Keratinocyte (primary cell): ENCODE measurements around the gene MAPK14. TPM values are rescaled to one million over a fixed set of nuclear protein-coding genes. Genes with fewer than 3 reads are reported as not detected.

Source experiments
- DNase-seq: peaks from one replicate; pipeline ENCODE4 v3.0.0-alpha.2; 2011; ENCODE audit warnings: low read depth, missing footprints, low spot score
- FAIRE-seq: peaks from 2 replicates; lab custom pipeline; 2011; peaks lifted over from hg19 to GRCh38; lab: Jason Lieb, UNC
- H2AFZ ChIP-seq: 2 replicates; pipeline ENCODE4 v1.6.0; 2012; ENCODE audit warnings: low read length, control low read depth, inconsistent platforms; ENCODE audit not compliant: control insufficient read depth
- H3K27ac ChIP-seq: 2 replicates; pipeline ENCODE4 v1.5.1; 2011; ENCODE audit warnings: low read length; ENCODE audit not compliant: control insufficient read depth, insufficient read depth
- H3K27me3 ChIP-seq: 3 replicates; pipeline ENCODE4 v1.6.0; 2011; ENCODE audit warnings: low read length; ENCODE audit not compliant: control insufficient read depth, insufficient read depth; ENCODE audit errors: extremely low read depth
- H3K36me3 ChIP-seq, 2 experiments: 2 replicates in 1 of 2; 3 replicates in 1 of 2; pipeline ENCODE4 v1.5.1; 2011; ENCODE audit warnings: low read length in 2 of 2, mild to moderate bottlenecking in 1 of 2; ENCODE audit not compliant: control insufficient read depth in 2 of 2, insufficient read depth in 2 of 2; ENCODE audit errors: extremely low read depth in 1 of 2
- H3K4me1 ChIP-seq: 3 replicates; pipeline ENCODE4 v1.5.1; 2011; ENCODE audit warnings: low read length; ENCODE audit not compliant: control insufficient read depth, insufficient read depth; ENCODE audit errors: extremely low read depth
- H3K4me2 ChIP-seq: 3 replicates; pipeline ENCODE4 v1.6.0; 2011; ENCODE audit warnings: low read depth, low read length; ENCODE audit not compliant: control insufficient read depth, insufficient read depth; ENCODE audit errors: extremely low read depth
- H3K4me3 ChIP-seq, 3 experiments: fragments of 200-600 bp in 1 of 3; sonication (generic) in 1 of 3; 2 replicates in 2 of 3; 3 replicates in 1 of 3; pipeline ENCODE4 v1.5.1; 2011 to 2016; ENCODE audit warnings: low read length in 3 of 3, mild to moderate bottlenecking in 3 of 3, control low read depth in 2 of 3, inconsistent platforms in 1 of 3, low read depth in 1 of 3, mixed read lengths in 1 of 3, mixed run types in 1 of 3, moderate library complexity in 1 of 3; ENCODE audit not compliant: control insufficient read depth in 2 of 3, insufficient read depth in 2 of 3; ENCODE audit errors: extremely low read depth in 1 of 3
- H3K79me2 ChIP-seq: 2 replicates; pipeline ENCODE4 v1.6.0; 2012; ENCODE audit warnings: low read length; ENCODE audit not compliant: control insufficient read depth, insufficient read depth
- H3K9ac ChIP-seq: 3 replicates; pipeline ENCODE4 v1.6.0; 2011; ENCODE audit warnings: low read length; ENCODE audit not compliant: control insufficient read depth, insufficient read depth; ENCODE audit errors: extremely low read depth
- H3K9me1 ChIP-seq: 3 replicates; pipeline ENCODE4 v1.6.0; 2011; ENCODE audit warnings: low read length; ENCODE audit not compliant: control insufficient read depth, insufficient read depth; ENCODE audit errors: extremely low read depth
- H3K9me3 ChIP-seq: 2 replicates; pipeline ENCODE4 v1.5.1; 2012; ENCODE audit warnings: low read depth, low read length; ENCODE audit not compliant: control insufficient read depth
- H4K20me1 ChIP-seq: 3 replicates; pipeline ENCODE4 v1.6.0; 2011; ENCODE audit warnings: low read length; ENCODE audit not compliant: control insufficient read depth, insufficient read depth; ENCODE audit errors: extremely low read depth
- CTCF ChIP-seq, 3 experiments: IDR thresholded peaks in 1 of 3; conservative IDR thresholded peaks in 1 of 3; optimal IDR thresholded peaks in 1 of 3; 2 replicates in 2 of 3; 3 replicates in 1 of 3; pipeline versions ENCODE3 to v1.5.1; 2011; ENCODE audit warnings: low read length in 3 of 3, mild to moderate bottlenecking in 3 of 3, moderate library complexity in 2 of 3, control low read depth in 1 of 3, inconsistent platforms in 1 of 3; ENCODE audit not compliant: insufficient read depth in 2 of 3; ENCODE audit errors: extremely low read depth in 1 of 3
- EZH2 ChIP-seq: IDR thresholded peaks from one replicate; pipeline ENCODE4 v1.6.1; 2012; ENCODE audit warnings: inconsistent platforms, mild to moderate bottlenecking, low read length, moderate library complexity
- dilution Hi-C: fragments of 300-500 bp; cut with MboI; formaldehyde crosslinking; loops from one replicate; pipeline ENCODE4 v1.7.0; 2020; ENCODE audit warnings: low sequenced_read_pairs; ENCODE audit not compliant: extremely low pct_ligation_motif_present
- polyA plus RNA-seq, 5 experiments: library from polyadenylated mRNA; depleted of rRNA in 3 of 5; stranded (reverse) in 3 of 5; stranded (forward) in 1 of 5; unstranded in 1 of 5; fragments of >200 nt; gene quantifications; 1 replicate in 1 of 5; 2 replicates in 3 of 5; 3 replicates in 1 of 5; pipeline versions ENCODE4 v1.2.1 to v1.2.3, GENCODE V29; 2011 to 2012; ENCODE audit warnings: missing spikeins in 2 of 5, low read depth in 1 of 5, low replicate concordance in 1 of 5

The MAPK14 gene
- polyA plus RNA-seq, 1 donor (not counting 4 experiments of a cell fraction or from before 2014, with no cell fraction given) = 52.4 TPM

GRCh38 chr6:36042618-36043260, 15.1 kb downstream of the MAPK14 start:
- peaks cover 23% of the 10 kb centered on the region for H3K4me1 ChIP-seq
- no peaks in the 10 kb centered on the region for H3K36me3 ChIP-seq
- no peaks in the 10 kb centered on the region for H3K27me3 ChIP-seq
- no peak overlapping the region for H3K9ac ChIP-seq
- H4K20me1 ChIP-seq = no peaks in the 10 kb centered on the region
- H3K9me3 ChIP-seq = no peaks in the 10 kb centered on the region
- FAIRE-seq (peak; percentile 48), DNase-seq (no peak)
- H3K4me3 ChIP-seq = peak overlapping the region in 1 of 3 experiments; percentile 23
- no peak overlapping the region for H3K27ac ChIP-seq
- no peak overlapping the region for H2AFZ ChIP-seq
- H3K79me2 ChIP-seq = peaks cover 89% of the 10 kb centered on the region
- H3K9me1 ChIP-seq = peaks cover 3% of the 10 kb centered on the region
- peak overlapping the region; percentile 74 for H3K4me2 ChIP-seq
- TF ChIP-seq CTCF (optimal IDR thresholded peaks at IDR 0.05 in 1 of 3, IDR thresholded peaks at IDR 0.05 in 1 of 3, conservative IDR thresholded peaks at IDR 0.05 in 1 of 3; ENCODE audit: extremely low read depth in 1 of 3, insufficient read depth in 2 of 3, low read length in 3 of 3) (no peak), EZH2 (no peak)
- dilution Hi-C loops = no loop called here

- TF ChIP-seq EZH2 (no peak), CTCF (optimal IDR thresholded peaks at IDR 0.05 in 1 of 3, IDR thresholded peaks at IDR 0.05 in 1 of 3, conservative IDR thresholded peaks at IDR 0.05 in 1 of 3; ENCODE audit: extremely low read depth in 1 of 3, insufficient read depth in 2 of 3, low read length in 3 of 3) (no peak)
- Histone ChIP-seq H3K27ac (no peak overlapping the region), H3K79me2 (peaks cover 74% of the 10 kb centered on the region), H3K36me3 (peaks cover 0 to 3% of the 10 kb centered on the region in 2 experiments), H4K20me1 (no peaks in the 10 kb centered on the region), H3K4me3 (no peak overlapping the region), H2AFZ (no peak overlapping the region), H3K9me3 (no peaks in the 10 kb centered on the region), H3K4me2 (no peak overlapping the region), H3K27me3 (no peaks in the 10 kb centered on the region), H3K9me1 (no peaks in the 10 kb centered on the region), H3K9ac (no peak overlapping the region), H3K4me1 (peaks cover 13% of the 10 kb centered on the region)
- dilution Hi-C loops = no loop called here
- FAIRE-seq = no peak
- DNase-seq = no peak
Observed at GRCh38 chr6:36049582-36049981, 22.0 kb downstream of the MAPK14 start.
